ENCODE measurements around the gene IDUA.
A peak's percentile ranks its signal among the peaks of the same experiment; 100 is the strongest.
"Not testable (repeated sequence)": the region's sequence is repeated elsewhere in the genome, so short reads cannot be mapped to it uniquely, and the experiment has no call there.

IDUA gene

GRCh38 chr4:986879-987623, at the start of gene IDUA:
IDUA (plus strand) TSS chr4:987044; CDS start chr4:987085, 41 bp downstream.
- peak; percentile 84 to 86 for DNase-seq

- DNase-seq: not testable (repeated sequence)
Measured at GRCh38 chr4:939508-939907, 47.3 kb upstream of the IDUA start.

- DNase-seq: no peak
Measured at GRCh38 chr4:945274-946102, 41.4 kb upstream of the IDUA start.

DNA sequence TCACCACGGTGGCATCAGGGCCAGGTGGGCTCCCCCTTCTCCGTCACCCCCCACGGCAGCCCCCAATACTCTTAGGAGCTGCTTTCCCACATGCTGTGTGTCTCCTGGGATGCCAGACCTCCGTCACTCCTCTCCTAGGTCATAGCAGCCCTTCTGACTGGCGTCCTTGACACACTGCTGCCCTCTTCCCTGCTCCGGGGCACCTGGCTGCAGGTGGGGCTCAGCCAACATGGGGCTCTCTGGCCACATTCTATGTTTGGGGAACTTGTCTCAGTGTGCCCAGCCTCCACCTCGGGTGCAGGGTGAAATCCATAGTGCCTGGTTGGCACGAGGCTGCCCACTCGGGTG, 40.8 kb upstream of the IDUA start:
- DNase-seq: no peak

GRCh38 chr4:946517-947471, 40.0 kb upstream of the IDUA start:
- DNase-seq: no peak

- no peak for DNase-seq
Measured at GRCh38 chr4:947491-947971, 39.3 kb upstream of the IDUA start.

DNA sequence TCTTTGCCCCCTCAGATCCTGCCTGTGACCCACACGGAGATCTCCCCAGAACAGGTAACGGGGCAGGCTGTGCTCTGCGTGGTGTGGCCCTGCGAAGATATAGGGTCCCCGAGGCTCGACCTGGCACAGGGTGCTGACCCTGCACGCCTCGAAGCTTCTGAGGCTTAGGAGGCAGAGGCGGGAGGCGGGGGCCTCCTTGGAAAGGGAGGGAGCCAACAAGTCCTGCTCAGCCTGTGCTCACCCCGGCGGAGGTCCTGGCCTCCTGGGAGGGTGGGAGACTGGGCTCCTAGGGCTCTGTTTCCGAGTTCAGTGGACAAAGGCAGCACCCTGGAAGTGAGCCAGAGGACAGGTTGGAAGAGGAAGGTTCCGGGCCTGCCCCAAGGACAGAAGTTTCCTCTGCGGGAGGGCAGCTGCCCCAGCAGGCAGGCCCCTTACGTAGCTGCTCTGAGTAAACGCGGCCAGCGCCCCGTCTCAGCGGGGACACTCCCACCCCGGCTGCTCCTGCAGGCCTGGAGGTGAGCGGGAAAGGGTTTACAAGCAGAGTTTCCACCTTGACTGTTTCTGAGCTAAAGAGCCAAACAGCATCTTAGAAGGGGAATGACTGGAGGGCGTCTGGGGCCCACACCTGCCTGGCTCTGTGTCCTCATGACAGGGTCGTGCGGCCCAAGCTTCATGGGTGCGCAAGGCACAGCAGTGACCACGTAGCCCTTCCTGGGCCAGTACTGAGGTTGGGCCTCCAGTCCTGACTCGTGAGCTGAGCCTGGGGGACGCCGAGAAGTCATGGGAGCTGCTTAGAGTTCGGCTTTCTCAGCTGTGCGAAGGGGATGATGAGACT, 38.5 kb upstream of the IDUA start:
- no peak for DNase-seq

DNA sequence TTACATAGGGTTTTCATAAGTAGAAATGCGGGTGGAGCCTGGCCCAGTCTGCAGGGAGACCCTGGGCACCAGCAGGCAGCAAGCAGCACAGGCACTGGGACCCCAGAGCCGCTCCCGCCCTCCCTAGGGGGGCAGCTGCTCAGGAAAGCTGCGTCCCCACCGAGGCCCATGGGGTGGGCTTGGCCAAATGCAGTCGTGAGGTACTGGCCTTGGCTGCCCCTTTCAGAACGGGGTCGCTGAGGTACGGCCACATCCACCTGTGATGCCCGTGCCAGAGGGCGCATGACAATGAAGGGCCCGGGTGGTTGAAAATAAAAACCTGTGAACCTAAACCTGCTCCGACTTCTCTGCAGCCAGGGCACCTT, 37.9 kb upstream of the IDUA start:
- DNase-seq: no peak

DNA sequence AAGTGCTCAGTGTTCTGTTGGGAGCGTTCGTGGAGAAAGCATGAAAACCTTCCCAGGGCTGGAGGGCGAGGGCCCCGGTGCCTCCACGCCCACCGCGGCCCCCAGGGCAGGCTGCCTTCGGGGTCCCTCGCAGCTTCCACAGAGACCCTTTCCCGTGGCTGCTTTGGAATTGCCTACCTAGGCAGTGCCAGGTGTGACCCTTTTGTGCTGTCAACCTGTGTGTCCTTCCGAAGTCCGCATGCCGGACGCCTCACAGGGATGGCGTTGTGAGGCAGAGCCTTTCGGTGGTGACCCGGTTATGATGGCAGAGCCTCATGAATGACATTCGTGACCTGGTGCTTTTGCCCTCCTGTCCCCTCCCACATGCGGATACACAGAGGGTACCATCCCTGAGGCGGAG, 37.2 kb upstream of the IDUA start:
- DNase-seq: no peak

GRCh38 chr4:950136-951020, 36.5 kb upstream of the IDUA start:
- DNase-seq: no peak

- DNase-seq: no peak
Measured at GRCh38 chr4:951186-951585, 35.7 kb upstream of the IDUA start.

- DNase-seq: no peak
Measured at GRCh38 chr4:951594-952468, 35.0 kb upstream of the IDUA start.

DNA sequence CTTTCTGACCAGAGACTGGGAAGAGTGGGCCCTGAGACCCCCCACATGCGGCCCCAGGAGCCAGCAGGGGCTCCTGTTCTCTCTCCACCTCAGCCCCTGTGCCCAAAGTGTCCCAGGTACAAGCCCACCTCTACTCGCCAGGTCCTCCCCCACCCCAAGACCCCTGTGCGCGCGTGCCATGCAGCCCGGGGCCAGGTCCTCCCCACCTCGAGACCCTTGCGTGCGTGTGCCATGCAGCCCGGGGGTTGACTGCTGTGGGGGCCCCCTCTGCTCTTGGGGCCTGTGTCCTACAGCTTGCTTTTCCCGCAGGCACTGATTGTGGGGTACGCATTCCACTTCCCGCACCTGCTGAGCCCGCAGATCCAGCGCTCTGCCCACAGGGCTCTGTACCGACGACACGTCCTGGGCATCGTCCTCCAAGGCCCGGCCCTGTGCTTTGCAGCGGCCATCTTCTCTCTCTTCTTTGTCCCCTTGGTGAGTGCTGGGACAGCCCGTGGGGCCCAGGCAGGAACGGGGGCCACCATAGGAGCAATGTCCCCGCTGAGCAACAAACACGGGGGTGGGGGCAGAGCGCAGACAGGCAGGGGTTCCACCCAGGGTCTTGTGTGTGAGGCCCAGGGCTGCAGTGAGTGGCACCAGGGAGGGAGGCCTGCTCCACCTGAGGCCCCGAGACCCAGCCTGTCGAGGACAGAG, 33.8 kb upstream of the IDUA start:
- no peak for DNase-seq

GRCh38 chr4:953574-953915, 33.3 kb upstream of the IDUA start:
- no peak for DNase-seq

DNA sequence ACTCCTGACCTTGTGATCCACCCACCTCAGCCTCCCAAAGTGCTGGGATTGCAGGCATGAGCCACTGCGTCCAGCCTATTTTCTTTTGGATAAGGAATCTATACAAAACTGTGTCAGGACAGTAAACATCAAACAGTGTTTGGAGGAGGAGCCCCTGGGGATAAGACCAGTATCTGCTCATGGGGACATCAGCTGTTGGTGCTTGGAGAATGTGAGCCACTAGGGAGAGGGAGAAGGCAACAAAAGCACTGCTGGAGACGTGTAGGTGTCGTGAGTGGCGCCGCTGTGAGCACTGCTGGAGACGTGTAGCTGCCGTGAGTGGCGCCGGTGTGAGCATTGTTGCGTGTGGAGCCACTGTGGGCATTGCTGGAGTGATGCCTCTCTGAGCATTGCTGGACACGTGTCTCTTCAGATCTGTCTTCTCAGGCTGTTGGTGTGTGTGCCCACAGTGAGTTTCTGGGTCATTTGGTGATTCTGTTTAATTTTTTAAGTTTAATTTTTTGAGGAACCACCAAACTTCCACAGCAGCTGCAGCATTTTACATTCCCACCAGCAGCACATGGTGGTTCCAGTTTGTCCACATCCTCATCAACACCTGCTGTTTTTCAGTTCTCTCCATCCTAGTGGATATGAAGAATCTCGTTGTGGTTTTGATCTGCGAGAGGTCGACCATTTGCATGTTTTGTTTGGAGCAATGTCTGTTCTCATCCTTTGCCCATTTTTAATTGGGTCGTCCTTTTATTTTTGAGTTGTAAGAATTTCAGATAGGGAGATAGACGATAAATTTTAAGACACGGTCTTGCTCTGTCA, 32.4 kb upstream of the IDUA start:
- DNase-seq: no peak

GRCh38 chr4:955161-955921, 31.5 kb upstream of the IDUA start:
- no peak for DNase-seq

- no peak for DNase-seq
Measured at GRCh38 chr4:955931-956381, 30.9 kb upstream of the IDUA start.

Measured in CD4-positive, alpha-beta T cell treated with Interleukin-1 beta for 1 hour (primary cell).